ENCODE results near the gene SLC26A8. TPM values are rescaled to one million over a fixed set of nuclear protein-coding genes. Genes with fewer than 3 reads are reported as not detected.

SLC26A8 gene
- total RNA-seq, 1 donor from 2014 or later: not detected

GRCh38 chr6:35920793-35921732 lies 103.4 kb downstream of the SLC26A8 start, which contains the start of gene SRPK1:
Gene SRPK1 (minus strand): TSS chr6:35921098. CDS start chr6:35921056, 42 bp downstream.
- no peak for TF ChIP-seq EZH2 (IDR thresholded peaks at IDR 0.05; ENCODE audit: insufficient read depth, low read length)
- no peak for TF ChIP-seq CTCF (IDR thresholded peaks at IDR 0.05; ENCODE audit: insufficient read depth, low read depth, low read length)
- peak within 1 kb of the TSS; percentile 70 for H3K27ac ChIP-seq (ENCODE audit: low read depth, low read length)
- Mint-ChIP-seq H3K27ac (ENCODE audit: unreplicated experiment) (peak within 1 kb of the TSS; percentile 94), H3K36me3 (ENCODE audit: low read depth, unreplicated experiment) (no peaks in the 10 kb centered on the region), H3K27me3 (ENCODE audit: low read depth, unreplicated experiment) (peaks cover 2% of the 10 kb centered on the region), H3K9me3 (ENCODE audit: unreplicated experiment) (no peaks in the 10 kb centered on the region), H3K4me3 (ENCODE audit: unreplicated experiment) (peak within 1 kb of the TSS; percentile 99), H3K4me1 (ENCODE audit: low read depth, unreplicated experiment) (peaks cover 14% of the 10 kb centered on the region)
- peak within 1 kb of the TSS; percentile 92 for H3K4me2 ChIP-seq (ENCODE audit: low read length)
- peaks cover 20% of the 10 kb centered on the region for H4K20me1 ChIP-seq (ENCODE audit: insufficient read depth, low read length)
- H3K27me3 ChIP-seq (ENCODE audit: insufficient read depth, low read length): no peaks in the 10 kb centered on the region
- H2AFZ ChIP-seq (ENCODE audit: low read depth, low read length): peak within 1 kb of the TSS; percentile 76
- H3K4me1 ChIP-seq (ENCODE audit: insufficient read depth, low read length): peaks cover 10% of the 10 kb centered on the region
- no peaks in the 10 kb centered on the region for H3K9me3 ChIP-seq (ENCODE audit: insufficient read depth, low read depth, low read length)
- peak within 1 kb of the TSS; percentile 71 for H3K4me3 ChIP-seq (ENCODE audit: insufficient read depth, low read depth, low read length)
- FAIRE-seq: no peak
- H3K79me2 ChIP-seq (ENCODE audit: insufficient read depth, low read length): peaks cover 47% of the 10 kb centered on the region
- peak within 1 kb of the TSS; percentile 91 for H3K9ac ChIP-seq (ENCODE audit: low read length)
- H3K36me3 ChIP-seq (ENCODE audit: insufficient read depth, low read length): no peaks in the 10 kb centered on the region
- DNase-seq (ENCODE audit: low read depth): peak; percentile 56

- peak overlapping the region; percentile 76 for H2AFZ ChIP-seq (ENCODE audit: low read depth, low read length)
- peak overlapping the region; percentile 99 for H3K4me3 Mint-ChIP-seq (ENCODE audit: unreplicated experiment)
- FAIRE-seq (no peak), DNase-seq (ENCODE audit: low read depth) (peak; percentile 63)
- H3K27ac Mint-ChIP-seq (ENCODE audit: unreplicated experiment): peak overlapping the region; percentile 94
- peak overlapping the region; percentile 91 for H3K9ac ChIP-seq (ENCODE audit: low read length)
- H3K4me2 ChIP-seq (ENCODE audit: low read length): peak overlapping the region; percentile 92
- H3K36me3 ChIP-seq (ENCODE audit: insufficient read depth, low read length): no peaks in the 10 kb centered on the region
- H4K20me1 ChIP-seq (ENCODE audit: insufficient read depth, low read length): peaks cover 20% of the 10 kb centered on the region
- H3K9me3 Mint-ChIP-seq (ENCODE audit: unreplicated experiment): no peaks in the 10 kb centered on the region
- TF ChIP-seq EZH2 (IDR thresholded peaks at IDR 0.05; ENCODE audit: insufficient read depth, low read length) (no peak), CTCF (IDR thresholded peaks at IDR 0.05; ENCODE audit: insufficient read depth, low read depth, low read length) (no peak)
- peaks cover 14% of the 10 kb centered on the region for H3K4me1 Mint-ChIP-seq (ENCODE audit: low read depth, unreplicated experiment)
- no peaks in the 10 kb centered on the region for H3K9me3 ChIP-seq (ENCODE audit: insufficient read depth, low read depth, low read length)
- peaks cover 51% of the 10 kb centered on the region for H3K79me2 ChIP-seq (ENCODE audit: insufficient read depth, low read length)
- H3K4me1 ChIP-seq (ENCODE audit: insufficient read depth, low read length): peaks cover 10% of the 10 kb centered on the region
- peak overlapping the region; percentile 70 for H3K27ac ChIP-seq (ENCODE audit: low read depth, low read length)
- peak overlapping the region; percentile 67 for H3K4me3 ChIP-seq (ENCODE audit: insufficient read depth, low read depth, low read length)
- H3K36me3 Mint-ChIP-seq (ENCODE audit: low read depth, unreplicated experiment): no peaks in the 10 kb centered on the region
- no peaks in the 10 kb centered on the region for H3K27me3 ChIP-seq (ENCODE audit: insufficient read depth, low read length)
- peaks cover 2% of the 10 kb centered on the region for H3K27me3 Mint-ChIP-seq (ENCODE audit: low read depth, unreplicated experiment)
Observed at GRCh38 chr6:35919827-35920751, 104.4 kb downstream of the SLC26A8 start.
